ENCODE results near the gene HAUS8.

GRCh38 chr19:17052439-17052838 is 22.8 kb downstream of the HAUS8 start:
- TF ChIP-seq CTCF (IDR thresholded peaks at IDR 0.05) (peak; percentile 50 to 71 (median 66)), POLR2A (IDR thresholded peaks at IDR 0.05) (no peak)
